GM12878 (cell line): ENCODE results near the gene CAPS. TPM values are rescaled to one million over a fixed set of nuclear protein-coding genes. Genes with fewer than 3 reads are reported as not detected.

ENCODE experiments used
- ATAC-seq: fragments of 200-7000 bp; cut with Tn5 transposase; 3 replicates; pipeline ENCODE4 v1.9.1; 2020; ENCODE audit warnings: mild to moderate bottlenecking, moderate library complexity
- BruUV-seq: library from RNA; stranded (reverse); fragments of 400-500 nt; replicated peaks from 2 replicates; lab custom pipeline; 2021; lab: Mats Ljungman, UMichigan
- CTCF ChIA-PET: fragments of 300-600 bp; sonication (Branson Sonifier 250); formaldehyde crosslinking; extraction: SDS; loops from one replicate; lab custom pipeline; 2021; ENCODE audit warnings: inconsistent platforms; lab: Yijun Ruan, JAX
- POLR2A ChIA-PET: fragments of 350-600 bp; formaldehyde crosslinking; extraction: SDS; loops from one replicate; lab custom pipeline; 2021; ENCODE audit warnings: inconsistent platforms; lab: Charles Lee
- RAD21 ChIA-PET: fragments of 300-600 bp; sonication (Branson Sonifier 250); formaldehyde crosslinking; loops from one replicate; lab custom pipeline; 2023; ENCODE audit warnings: antibody characterized with exemption; ENCODE audit not compliant: unreplicated experiment; lab: Charles Lee
- SMC1A ChIA-PET: fragments of 300-600 bp; sonication (Branson Sonifier 250); formaldehyde crosslinking; loops from one replicate; lab custom pipeline; 2023; ENCODE audit not compliant: unreplicated experiment, uncharacterized antibody; lab: Charles Lee
- DNase-seq: peaks from one replicate; pipeline ENCODE4 v3.0.0-alpha.2; 2011; ENCODE audit warnings: low read depth, low spot score
- FAIRE-seq: peaks from 3 replicates; lab custom pipeline; 2011; peaks lifted over from hg19 to GRCh38; lab: Jason Lieb, UNC
- H2AFZ ChIP-seq: 2 replicates; pipeline ENCODE4 v1.6.0; 2011; ENCODE audit warnings: low read depth, low read length, control low read depth; ENCODE audit not compliant: control insufficient read depth
- H3K27ac ChIP-seq: 2 replicates; pipeline ENCODE4 v1.5.1; 2011; ENCODE audit warnings: control low read depth; ENCODE audit not compliant: control insufficient read depth, insufficient read depth
- H3K27me3 ChIP-seq, 2 experiments: replicated peaks in 1 of 2; 2 replicates each; pipeline versions ENCODE4 v1.6.0 to v1.6.1; 2011; ENCODE audit warnings: low read length in 1 of 2; ENCODE audit not compliant: control insufficient read depth in 2 of 2, insufficient read depth in 2 of 2
- H3K36me3 ChIP-seq, 2 experiments: 2 replicates each; pipeline ENCODE4 v1.5.1; 2011; ENCODE audit warnings: low read length in 1 of 2; ENCODE audit not compliant: control insufficient read depth in 2 of 2, insufficient read depth in 2 of 2
- H3K4me1 ChIP-seq: 2 replicates; pipeline ENCODE4 v1.6.1; 2011; ENCODE audit warnings: mild to moderate bottlenecking, low read length, moderate library complexity, mixed read lengths; ENCODE audit not compliant: control insufficient read depth, insufficient read depth
- H3K4me2 ChIP-seq: 2 replicates; pipeline ENCODE4 v1.6.0; 2011; ENCODE audit warnings: control low read depth; ENCODE audit not compliant: control insufficient read depth, insufficient read depth
- H3K4me3 ChIP-seq: fragments of 200-600 bp; sonication (generic); 2 replicates; pipeline ENCODE4 v1.5.1; 2016
- H3K79me2 ChIP-seq: 2 replicates; pipeline ENCODE4 v1.6.0; 2011; ENCODE audit warnings: low read length; ENCODE audit not compliant: control insufficient read depth, insufficient read depth
- H3K9ac ChIP-seq: 2 replicates; pipeline ENCODE4 v1.8.0; 2011; ENCODE audit warnings: low read length, control low read depth, mixed read lengths; ENCODE audit not compliant: control insufficient read depth, insufficient read depth
- H3K9me3 ChIP-seq: replicated peaks from 3 replicates; pipeline ENCODE4 v1.5.1; 2011; ENCODE audit warnings: mild to moderate bottlenecking, low read length; ENCODE audit not compliant: control insufficient read depth, insufficient read depth
- H4K20me1 ChIP-seq: 2 replicates; pipeline ENCODE4 v1.6.0; 2011; ENCODE audit not compliant: control insufficient read depth, insufficient read depth
- CHD1 ChIP-seq: IDR thresholded peaks from 2 replicates; pipeline ENCODE4 v1.6.1; 2012; ENCODE audit warnings: low read depth, low read length, improper control_type of control experiment
- HSF1 ChIP-seq: fragments of 150-350 bp; IDR thresholded peaks from 2 replicates; pipeline ENCODE4 v1.6.1; 2014; ENCODE audit warnings: mild to moderate bottlenecking, low read depth, low read length
- RAD21 ChIP-seq: IDR thresholded peaks from 2 replicates; pipeline ENCODE4 v1.6.1; 2011; ENCODE audit warnings: mild to moderate bottlenecking, low read depth, low read length, moderate library complexity; ENCODE audit not compliant: insufficient read depth
- SRF ChIP-seq, 2 experiments: IDR thresholded peaks; 2 replicates each; pipeline ENCODE4 v1.6.1; 2011; ENCODE audit warnings: low read depth in 2 of 2, low read length in 2 of 2, mild to moderate bottlenecking in 1 of 2, moderate library complexity in 1 of 2
- WGBS: methylation state at CpG from one replicate; pipeline ENCODE4 v1.1.6; 2016; ENCODE audit warnings: low lambda C conversion rate; ENCODE audit not compliant: insufficient replicate concordance, insufficient coverage; ENCODE audit errors: missing lambda C conversion rate; 5-methylcytosine and 5-hydroxymethylcytosine counted together
- in situ Hi-C: fragments of 300-500 bp; cut with MboI; formaldehyde crosslinking; loops from 9 replicates; pipeline ENCODE4 v1.14.3; 2018; ENCODE audit warnings: mixed read lengths
- intact Hi-C: fragments of 100-400 bp; cut with micrococcal nuclease; formaldehyde crosslinking; loops from one replicate; pipeline ENCODE4 v1.14.2; 2022; ENCODE audit not compliant: unreplicated experiment
- polyA plus RNA-seq, 11 experiments: library from polyadenylated mRNA; depleted of rRNA in 4 of 11; unstranded in 6 of 11; stranded (reverse) in 5 of 11; fragments of >200 nt; fragmentation: Nextera tagmentation in 4 of 11; fragmentation: Illumina TruSeq in 1 of 11; extraction: Ambion mirVana in 4 of 11; extraction: Trizol in 1 of 11; gene quantifications; 1 replicate in 1 of 11; 2 replicates in 10 of 11; pipeline versions ENCODE4 v1.2.1 to v1.2.3, GENCODE V29; 2011 to 2016; ENCODE audit warnings: inconsistent platforms in 2 of 11, missing spikeins in 2 of 11, low read depth in 1 of 11
- total RNA-seq, 4 experiments: library from RNA; depleted of rRNA in 3 of 4; stranded (reverse); fragments of >200 nt in 3 of 4; fragmentation: Illumina TruSeq in 1 of 4; extraction: Trizol in 1 of 4; gene quantifications; 2 replicates each; pipeline versions ENCODE4 v1.2.1 to v1.2.3, GENCODE V29; 2013 to 2021
- TF ChIP-seq, protein P1 (sequence below), 3 experiments: IDR thresholded peaks in 2 of 3; conservative IDR thresholded peaks in 1 of 3; 2 replicates each; pipeline ENCODE4 v1.5.1; 2011; ENCODE audit warnings: low read depth in 3 of 3, low read length in 3 of 3, mild to moderate bottlenecking in 3 of 3, control low read depth in 2 of 3, moderate library complexity in 2 of 3, inconsistent platforms in 1 of 3, mixed read lengths in 1 of 3; ENCODE audit not compliant: control insufficient read depth in 2 of 3, insufficient read depth in 1 of 3; ENCODE audit errors: extremely low read depth in 1 of 3

CAPS gene
- total and polyA plus RNA-seq, 10 of the 15 experiments (the other 5 are each of a cell fraction or from before 2014, with no cell fraction given), result 0.09 to 6.9 (median 2.9) TPM

DNA sequence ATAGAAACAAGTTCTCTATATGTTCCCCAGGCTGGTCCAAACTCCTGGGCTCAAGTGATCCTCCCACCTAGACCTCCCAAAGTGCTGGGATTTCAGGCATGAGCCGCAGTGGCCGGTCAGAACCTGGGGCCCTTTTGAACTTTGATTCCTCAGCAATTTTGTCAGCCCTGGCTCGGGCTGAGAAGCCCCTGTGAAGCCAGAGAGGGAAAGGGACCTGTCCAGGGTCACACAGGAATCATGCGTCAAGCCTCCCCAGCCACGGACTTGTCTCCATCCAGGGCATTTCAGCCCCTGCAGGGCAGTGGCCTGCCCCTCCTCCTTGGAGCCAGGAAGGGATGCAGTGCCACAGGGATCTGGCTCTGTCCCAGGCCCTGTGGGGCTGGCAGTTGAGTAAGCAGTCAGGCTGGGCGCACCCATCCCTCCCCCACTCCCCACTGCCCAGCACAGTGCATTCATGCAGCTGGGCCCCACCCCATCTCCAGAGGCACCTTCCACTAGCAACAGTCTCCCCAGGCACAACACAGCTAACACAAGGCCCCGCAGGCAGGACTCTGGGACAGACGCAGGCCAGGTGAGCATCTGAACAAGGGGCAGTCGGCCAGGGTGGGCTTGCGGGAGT lies at the start of gene CAPS (continued):
- TF ChIP-seq, protein P1, sequence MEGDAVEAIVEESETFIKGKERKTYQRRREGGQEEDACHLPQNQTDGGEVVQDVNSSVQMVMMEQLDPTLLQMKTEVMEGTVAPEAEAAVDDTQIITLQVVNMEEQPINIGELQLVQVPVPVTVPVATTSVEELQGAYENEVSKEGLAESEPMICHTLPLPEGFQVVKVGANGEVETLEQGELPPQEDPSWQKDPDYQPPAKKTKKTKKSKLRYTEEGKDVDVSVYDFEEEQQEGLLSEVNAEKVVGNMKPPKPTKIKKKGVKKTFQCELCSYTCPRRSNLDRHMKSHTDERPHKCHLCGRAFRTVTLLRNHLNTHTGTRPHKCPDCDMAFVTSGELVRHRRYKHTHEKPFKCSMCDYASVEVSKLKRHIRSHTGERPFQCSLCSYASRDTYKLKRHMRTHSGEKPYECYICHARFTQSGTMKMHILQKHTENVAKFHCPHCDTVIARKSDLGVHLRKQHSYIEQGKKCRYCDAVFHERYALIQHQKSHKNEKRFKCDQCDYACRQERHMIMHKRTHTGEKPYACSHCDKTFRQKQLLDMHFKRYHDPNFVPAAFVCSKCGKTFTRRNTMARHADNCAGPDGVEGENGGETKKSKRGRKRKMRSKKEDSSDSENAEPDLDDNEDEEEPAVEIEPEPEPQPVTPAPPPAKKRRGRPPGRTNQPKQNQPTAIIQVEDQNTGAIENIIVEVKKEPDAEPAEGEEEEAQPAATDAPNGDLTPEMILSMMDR (IDR thresholded peaks at IDR 0.05 in 2 of 3, conservative IDR thresholded peaks at IDR 0.05 in 1 of 3; ENCODE audit: control insufficient read depth in 2 of 3, extremely low read depth in 1 of 3, insufficient read depth in 1 of 3, low read depth in 3 of 3, low read length in 3 of 3), result no peak
- no peak for TF ChIP-seq SRF (IDR thresholded peaks at IDR 0.05; ENCODE audit: low read depth in 2 of 2, low read length in 2 of 2)
- no peak for TF ChIP-seq CHD1
- TF ChIP-seq, all 136 proteins: peak for 0

GRCh38 chr19:5864725-5865486 lies 49.1 kb upstream of the CAPS start:
- H3K9me3 ChIP-seq, result no peaks in the 10 kb centered on the region
- TF ChIP-seq HSF1 (peak; percentile 95), RAD21 (no peak)
- BruUV-seq, result no TSS peak

More at GRCh38 chr19:5864725-5865486, 49.1 kb upstream of the CAPS start:
- ChIA-PET POLR2A (no interaction called here), RAD21 (no interaction called here), CTCF (no interaction called here), SMC1A (no interaction called here)
- FAIRE-seq, result no peak
- Histone ChIP-seq H3K4me1 (no peaks in the 10 kb centered on the region), H4K20me1 (no peaks in the 10 kb centered on the region), H3K27me3 (no peaks in the 10 kb centered on the region; a peak in 1 of 4 replicates), H2AFZ (no peak overlapping the region), H3K36me3 (no peaks in the 10 kb centered on the region), H3K79me2 (no peaks in the 10 kb centered on the region), H3K4me3 (no peak overlapping the region), H3K9ac (no peak overlapping the region), H3K27ac (no peak overlapping the region), H3K4me2 (no peak overlapping the region)
- WGBS, result 24% methylated on average over 14 of the region's 14 CpGs
- in situ Hi-C loops (no loop called here), intact Hi-C loops (no loop called here)
- no peak for ATAC-seq
- no peak for DNase-seq
